Neural cell (in vitro differentiated cells): ENCODE results near the gene EFTUD2.

Source experiments
- EP300 ChIP-seq: fragments of 450-650 bp; conservative IDR thresholded peaks from 2 replicates; pipeline ENCODE4 v1.6.1; 2014; ENCODE audit warnings: antibody characterized with exemption, mild to moderate bottlenecking, moderate library complexity; ENCODE audit not compliant: poor library complexity, severe bottlenecking
- SMC3 ChIP-seq: fragments of 450-650 bp; conservative IDR thresholded peaks from 2 replicates; pipeline ENCODE4 v1.6.1; 2014; ENCODE audit warnings: antibody characterized with exemption, mild to moderate bottlenecking, moderate library complexity; ENCODE audit not compliant: poor library complexity
- TF ChIP-seq, protein P1 (sequence below): fragments of 450-650 bp; IDR thresholded peaks from 2 replicates; pipeline ENCODE4 v1.5.1; 2014; ENCODE audit warnings: antibody characterized with exemption, mild to moderate bottlenecking, moderate library complexity; ENCODE audit not compliant: poor library complexity, severe bottlenecking

DNA sequence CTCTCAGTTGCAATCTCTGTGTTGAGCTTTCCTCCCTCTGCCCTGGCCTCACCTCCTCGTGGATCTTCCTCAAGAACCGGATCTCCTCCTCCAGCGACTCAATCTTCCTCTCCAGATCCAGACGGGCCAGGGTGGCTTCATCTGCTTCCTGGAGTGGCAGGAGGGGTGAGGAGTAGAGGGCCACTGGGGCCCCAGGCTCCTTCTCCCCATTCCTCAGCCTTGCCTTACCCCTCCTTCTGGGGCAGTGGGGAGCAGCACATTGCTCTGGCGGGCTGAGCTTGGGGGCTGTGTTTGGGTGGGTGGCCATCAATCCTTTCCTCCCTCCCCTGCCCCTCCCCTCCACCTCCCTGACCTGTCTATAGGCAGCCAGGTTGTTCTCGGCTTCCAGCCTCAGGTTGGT is 14.4 kb upstream of the EFTUD2 start:
- TF ChIP-seq, protein P1, sequence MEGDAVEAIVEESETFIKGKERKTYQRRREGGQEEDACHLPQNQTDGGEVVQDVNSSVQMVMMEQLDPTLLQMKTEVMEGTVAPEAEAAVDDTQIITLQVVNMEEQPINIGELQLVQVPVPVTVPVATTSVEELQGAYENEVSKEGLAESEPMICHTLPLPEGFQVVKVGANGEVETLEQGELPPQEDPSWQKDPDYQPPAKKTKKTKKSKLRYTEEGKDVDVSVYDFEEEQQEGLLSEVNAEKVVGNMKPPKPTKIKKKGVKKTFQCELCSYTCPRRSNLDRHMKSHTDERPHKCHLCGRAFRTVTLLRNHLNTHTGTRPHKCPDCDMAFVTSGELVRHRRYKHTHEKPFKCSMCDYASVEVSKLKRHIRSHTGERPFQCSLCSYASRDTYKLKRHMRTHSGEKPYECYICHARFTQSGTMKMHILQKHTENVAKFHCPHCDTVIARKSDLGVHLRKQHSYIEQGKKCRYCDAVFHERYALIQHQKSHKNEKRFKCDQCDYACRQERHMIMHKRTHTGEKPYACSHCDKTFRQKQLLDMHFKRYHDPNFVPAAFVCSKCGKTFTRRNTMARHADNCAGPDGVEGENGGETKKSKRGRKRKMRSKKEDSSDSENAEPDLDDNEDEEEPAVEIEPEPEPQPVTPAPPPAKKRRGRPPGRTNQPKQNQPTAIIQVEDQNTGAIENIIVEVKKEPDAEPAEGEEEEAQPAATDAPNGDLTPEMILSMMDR, result no peak
- TF ChIP-seq SMC3 (no peak), EP300 (no peak)
